SK-N-SH treated with all-trans-retinoic acid at 6 μM for 48 hours (cell line): Measurements from ENCODE around the gene MMEL1.

Experiments used
- ATAC-seq: fragments of 200-7000 bp; cut with Tn5 transposase; 3 replicates; pipeline ENCODE4 v1.9.1; 2020; ENCODE audit warnings: mild to moderate bottlenecking, moderate library complexity
- CREB5 ChIP-seq: fragments of 250-450 bp; sonication (Bioruptor Pico); IDR thresholded peaks from 2 replicates; pipeline ENCODE4 v1.5.1; 2020; ENCODE audit warnings: low read depth, mild to moderate bottlenecking, moderate library complexity
- CSDC2 ChIP-seq: fragments of 250-450 bp; sonication (Bioruptor Pico); IDR thresholded peaks from 2 replicates; pipeline ENCODE4 v1.5.0; 2020; ENCODE audit warnings: mild to moderate bottlenecking, moderate library complexity
- CSRNP3 ChIP-seq: fragments of 250-450 bp; sonication (Bioruptor Pico); IDR thresholded peaks from 2 replicates; pipeline ENCODE4 v1.5.1; 2021; ENCODE audit warnings: mild to moderate bottlenecking, moderate library complexity
- ESRRG ChIP-seq: fragments of 250-450 bp; sonication (Bioruptor Pico); IDR thresholded peaks from 2 replicates; pipeline ENCODE4 v1.6.1; 2021; ENCODE audit warnings: mild to moderate bottlenecking
- GLIS3 ChIP-seq: fragments of 250-450 bp; sonication (Bioruptor Pico); IDR thresholded peaks from 2 replicates; pipeline ENCODE4 v1.5.0; 2020; ENCODE audit warnings: mild to moderate bottlenecking, moderate library complexity
- ISL1 ChIP-seq: fragments of 250-450 bp; sonication (Bioruptor Pico); IDR thresholded peaks from 2 replicates; pipeline ENCODE4 v2.1.2; 2022; ENCODE audit warnings: mild to moderate bottlenecking, moderate library complexity
- PATZ1 ChIP-seq: fragments of 250-450 bp; sonication (Bioruptor Pico); IDR thresholded peaks from 2 replicates; pipeline ENCODE4 v1.8.0; 2020; ENCODE audit warnings: mild to moderate bottlenecking, moderate library complexity, borderline replicate concordance
- PPARA ChIP-seq: fragments of 250-450 bp; sonication (Bioruptor Pico); IDR thresholded peaks from 2 replicates; pipeline ENCODE4 v1.5.0; 2020; ENCODE audit warnings: mild to moderate bottlenecking, borderline replicate concordance
- RARB ChIP-seq: fragments of 250-450 bp; sonication (Bioruptor Pico); IDR thresholded peaks from 2 replicates; pipeline ENCODE4 v1.8.0; 2021; ENCODE audit warnings: mild to moderate bottlenecking, moderate library complexity
- SNAI2 ChIP-seq: fragments of 250-450 bp; sonication (Bioruptor Pico); IDR thresholded peaks from 2 replicates; pipeline ENCODE4 v1.5.0; 2020; ENCODE audit warnings: mild to moderate bottlenecking, moderate library complexity
- TCF4 ChIP-seq: fragments of 250-450 bp; sonication (Bioruptor Pico); IDR thresholded peaks from 2 replicates; pipeline ENCODE4 v1.8.0; 2021; ENCODE audit warnings: mild to moderate bottlenecking, moderate library complexity, borderline replicate concordance
- TSHZ2 ChIP-seq: fragments of 250-450 bp; sonication (Bioruptor Pico); IDR thresholded peaks from 2 replicates; pipeline ENCODE4 v1.5.0; 2020; ENCODE audit warnings: mild to moderate bottlenecking, moderate library complexity
- ZC3H10 ChIP-seq: fragments of 250-450 bp; sonication (Bioruptor Pico); IDR thresholded peaks from 2 replicates; pipeline ENCODE4 v1.5.1; 2021; ENCODE audit warnings: mild to moderate bottlenecking, moderate library complexity
- ZFP3 ChIP-seq: fragments of 250-450 bp; sonication (Bioruptor Pico); IDR thresholded peaks from 2 replicates; pipeline ENCODE4 v1.5.0; 2020; ENCODE audit warnings: mild to moderate bottlenecking, moderate library complexity
- ZFP30 ChIP-seq: fragments of 450-650 bp; formaldehyde crosslinking; IDR thresholded peaks from 2 replicates; pipeline ENCODE4 v1.5.0; 2022; ENCODE audit warnings: mild to moderate bottlenecking, moderate library complexity
- ZNF565 ChIP-seq: fragments of 450-650 bp; formaldehyde crosslinking; conservative IDR thresholded peaks from 2 replicates; pipeline ENCODE4 v1.5.0; 2020; ENCODE audit warnings: low read depth, mild to moderate bottlenecking, moderate library complexity
- ZNF70 ChIP-seq: fragments of 450-650 bp; formaldehyde crosslinking; IDR thresholded peaks from 2 replicates; pipeline ENCODE4 v1.5.0; 2020; ENCODE audit warnings: mild to moderate bottlenecking, moderate library complexity
- ZNF8 ChIP-seq: fragments of 450-650 bp; formaldehyde crosslinking; IDR thresholded peaks from 2 replicates; pipeline ENCODE4 v1.5.0; 2020; ENCODE audit warnings: mild to moderate bottlenecking, moderate library complexity

The MMEL1 gene

GRCh38 chr1:2588661-2589430, 44.0 kb downstream of the MMEL1 start:
- ATAC-seq = no peak
- TF ChIP-seq ESRRG (CRISPR knock-in tag) = no peak
- no peak for TF ChIP-seq PPARA (CRISPR knock-in tag)
- TF ChIP-seq ISL1 (CRISPR knock-in tag) = no peak
- no peak for TF ChIP-seq ZNF70 (CRISPR knock-in tag)
- TF ChIP-seq RARB (CRISPR knock-in tag) = no peak
- no peak for TF ChIP-seq ZFP3
- TF ChIP-seq TSHZ2 (CRISPR knock-in tag) = no peak
- no peak for TF ChIP-seq ZNF565
- TF ChIP-seq SNAI2 = no peak
- TF ChIP-seq GLIS3 (CRISPR knock-in tag) = no peak

GRCh38 chr1:2587860-2588571, 44.8 kb downstream of the MMEL1 start:
- ATAC-seq = no peak
- no peak for TF ChIP-seq ZC3H10 (CRISPR knock-in tag)
- TF ChIP-seq PATZ1 (CRISPR knock-in tag) = no peak
- no peak for TF ChIP-seq TSHZ2 (CRISPR knock-in tag)
- no peak for TF ChIP-seq ZFP30 (CRISPR knock-in tag)

GRCh38 chr1:2587071-2587859, 45.6 kb downstream of the MMEL1 start:
- TF ChIP-seq TCF4 (CRISPR knock-in tag) (no peak), PPARA (CRISPR knock-in tag) (no peak), RARB (CRISPR knock-in tag) (no peak), ISL1 (CRISPR knock-in tag) (no peak)
- peak; percentile 38 for ATAC-seq

- peak; percentile 94 for ATAC-seq
- TF ChIP-seq ZNF8 (no peak), ISL1 (CRISPR knock-in tag) (no peak), CREB5 (CRISPR knock-in tag) (no peak), PATZ1 (CRISPR knock-in tag) (no peak), PPARA (CRISPR knock-in tag) (no peak), CSRNP3 (CRISPR knock-in tag) (no peak), CSDC2 (CRISPR knock-in tag) (no peak)
These were observed 46.4 kb downstream of the MMEL1 start, which contains the start of gene PRXL2B for GRCh38 chr1:2586154-2587070. PRXL2B (plus strand) TSS chr1:2586777; CDS start chr1:2586886, 109 bp downstream.
